ENCODE measurements around the gene IKZF3. TPM values are rescaled to one million over a fixed set of nuclear protein-coding genes. Genes with fewer than 3 reads are reported as not detected.

The IKZF3 gene
- total RNA-seq, 1 donor from 2014 or later: 0.39 TPM

DNA sequence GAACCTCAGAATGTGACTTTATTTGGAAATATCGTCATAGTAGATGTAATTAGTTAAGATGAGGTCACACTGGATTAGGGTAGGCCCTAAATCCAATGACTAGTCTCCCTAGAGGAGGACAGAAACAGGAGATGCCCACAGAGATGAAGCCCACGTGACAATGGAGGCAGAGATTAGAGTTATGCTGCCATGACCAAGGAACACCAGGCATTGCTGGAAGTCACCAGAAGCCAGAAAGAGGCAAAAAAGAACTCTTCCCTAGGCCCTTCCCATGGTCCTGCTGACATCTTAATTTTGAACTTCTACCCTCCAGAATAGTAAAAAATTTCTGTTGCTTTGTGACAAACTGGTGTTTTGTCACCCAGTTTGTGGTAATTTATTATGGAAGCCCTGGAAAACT is 49.6 kb downstream of the IKZF3 start:
- no peak for DNase-seq

DNA sequence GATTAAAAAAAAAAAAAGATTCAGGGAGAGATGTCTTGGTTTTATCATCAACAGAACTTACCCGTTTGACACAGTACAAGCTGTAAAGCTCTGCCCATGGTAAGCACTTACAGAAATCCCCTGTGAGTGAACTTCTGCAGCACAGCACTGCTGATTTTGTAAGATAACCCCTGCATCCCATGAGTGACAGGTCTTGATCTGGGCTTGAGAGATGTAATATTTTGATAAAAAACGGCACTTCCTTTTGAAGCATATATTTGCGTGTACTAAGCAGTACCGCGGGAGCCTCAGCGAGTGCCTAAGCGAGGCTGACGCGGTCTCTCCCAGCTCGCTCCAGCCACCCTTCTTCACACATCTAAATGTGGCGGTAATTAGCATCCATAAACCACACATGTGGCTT is 50.5 kb downstream of the IKZF3 start:
- no peak for DNase-seq

DNA sequence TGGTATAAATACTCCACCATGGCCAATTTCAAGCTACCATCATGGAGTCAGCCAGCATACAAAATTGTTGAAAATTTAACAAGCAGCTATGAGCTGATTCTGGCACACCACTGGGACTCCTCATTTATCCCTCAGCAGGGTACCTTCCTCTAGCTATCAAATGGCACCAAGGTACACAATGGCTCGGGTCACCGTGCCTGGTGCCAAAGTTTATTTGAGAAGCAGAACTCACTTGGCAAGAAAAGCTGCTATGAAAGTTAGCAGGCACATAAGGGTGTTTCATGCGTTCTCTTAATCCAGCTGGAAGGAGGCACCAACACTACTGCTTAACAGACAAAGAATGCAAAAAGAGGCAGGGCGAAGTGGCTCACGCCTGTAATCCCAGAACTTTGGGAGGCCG is 51.6 kb downstream of the IKZF3 start:
- DNase-seq: no peak

DNA sequence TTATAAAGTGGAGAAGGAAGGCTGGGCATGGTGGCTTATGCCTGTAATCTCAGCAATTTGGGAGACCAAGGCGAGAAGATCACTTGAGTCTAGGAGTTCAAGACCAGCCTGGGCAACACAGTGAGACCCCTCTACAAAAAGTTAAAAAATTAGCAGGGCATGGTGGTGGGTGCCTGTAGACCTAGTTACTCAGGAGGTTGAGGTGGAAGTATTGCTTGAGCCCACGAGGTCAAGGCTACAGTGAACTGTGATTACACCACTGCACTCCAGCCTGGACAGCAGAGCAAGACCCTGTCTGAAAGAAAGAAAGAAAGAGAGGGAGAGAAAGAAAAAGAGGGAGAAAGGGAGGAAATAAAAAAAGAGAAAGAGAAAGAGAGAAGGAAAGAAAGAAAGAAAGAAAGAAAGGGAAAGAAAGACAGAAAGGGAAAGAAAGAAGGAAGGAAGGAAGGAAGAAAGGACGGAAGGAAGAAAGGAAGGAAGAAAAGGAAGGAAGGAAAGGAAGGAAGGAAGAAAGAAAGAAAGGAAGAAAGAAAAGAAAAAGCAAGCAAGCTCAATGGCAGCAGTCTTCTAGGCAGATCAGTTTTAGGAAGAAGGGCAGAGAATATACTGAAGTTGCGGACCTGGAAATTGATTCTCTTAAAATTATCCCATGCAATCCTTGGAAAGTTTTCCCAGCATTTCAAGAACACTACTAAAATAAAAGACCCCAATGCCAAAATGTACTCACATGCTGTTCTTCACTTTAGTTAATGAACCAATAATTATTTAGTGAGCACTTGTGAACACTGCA is 53.0 kb downstream of the IKZF3 start:
- no peak for DNase-seq

DNA sequence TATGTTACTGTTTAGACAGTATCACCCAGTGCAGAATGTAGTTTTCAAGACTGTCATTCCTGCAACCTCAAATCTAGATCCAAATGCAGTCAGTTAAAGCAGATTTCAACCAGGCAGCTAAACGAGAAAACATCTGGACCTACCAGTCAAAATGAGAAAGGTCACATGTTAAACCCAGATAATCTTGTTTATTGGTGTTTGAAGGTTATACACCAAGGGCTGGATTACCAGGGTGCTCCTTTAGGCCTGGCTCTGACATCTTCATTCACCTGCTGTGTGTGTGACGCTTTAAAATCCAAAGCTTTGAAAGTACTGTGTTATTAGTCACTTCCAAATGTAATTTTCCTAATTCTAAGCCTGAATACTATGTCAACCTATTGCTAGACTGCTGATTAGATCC is 54.9 kb downstream of the IKZF3 start:
- no peak for DNase-seq

DNA sequence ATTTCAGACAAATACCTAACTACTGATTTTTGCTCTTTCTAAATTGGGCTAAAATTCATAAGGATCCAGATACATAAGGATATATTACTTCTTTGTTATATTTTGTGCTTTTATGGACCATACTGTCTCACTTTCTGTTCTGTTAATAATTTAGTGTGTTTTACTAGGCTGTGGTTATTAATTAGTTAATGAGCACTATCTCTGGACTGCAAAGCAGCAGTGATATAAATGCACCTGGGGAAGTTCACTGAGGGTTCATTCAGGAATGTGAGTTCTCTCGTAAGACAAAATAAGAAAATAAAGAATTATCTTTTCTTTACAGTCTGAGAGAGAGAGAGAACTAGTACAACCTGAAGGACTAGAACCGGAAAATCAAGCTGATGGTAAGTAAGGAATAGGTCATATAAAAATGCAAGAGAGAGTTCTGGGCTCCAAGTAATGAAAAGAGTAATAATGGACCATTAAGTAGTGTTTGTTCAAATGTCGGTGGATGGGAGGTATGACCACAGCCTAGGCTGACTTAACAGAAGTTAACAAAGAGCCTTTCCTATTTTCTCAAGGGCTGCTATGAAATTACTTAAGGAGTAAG is 55.6 kb downstream of the IKZF3 start:
- DNase-seq: no peak

DNA sequence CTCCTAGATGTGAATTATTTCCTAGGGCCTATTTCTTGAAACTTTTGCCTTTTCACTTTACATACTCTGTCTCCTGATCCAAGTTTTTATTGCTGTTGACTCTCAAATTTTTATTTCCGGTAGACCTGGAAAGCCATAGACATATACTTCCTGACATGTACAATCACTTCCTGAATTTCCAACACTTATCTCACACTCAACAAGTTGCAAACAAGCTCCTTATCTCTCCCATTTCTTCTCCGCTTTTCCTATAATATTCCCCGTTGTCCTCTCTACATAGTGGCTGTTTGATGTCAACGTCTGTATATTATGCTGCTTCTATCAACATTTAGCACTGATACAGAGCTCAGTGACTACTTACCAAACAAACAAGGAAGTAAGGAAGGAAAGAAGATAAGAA is 59.3 kb downstream of the IKZF3 start:
- DNase-seq: no peak

DNA sequence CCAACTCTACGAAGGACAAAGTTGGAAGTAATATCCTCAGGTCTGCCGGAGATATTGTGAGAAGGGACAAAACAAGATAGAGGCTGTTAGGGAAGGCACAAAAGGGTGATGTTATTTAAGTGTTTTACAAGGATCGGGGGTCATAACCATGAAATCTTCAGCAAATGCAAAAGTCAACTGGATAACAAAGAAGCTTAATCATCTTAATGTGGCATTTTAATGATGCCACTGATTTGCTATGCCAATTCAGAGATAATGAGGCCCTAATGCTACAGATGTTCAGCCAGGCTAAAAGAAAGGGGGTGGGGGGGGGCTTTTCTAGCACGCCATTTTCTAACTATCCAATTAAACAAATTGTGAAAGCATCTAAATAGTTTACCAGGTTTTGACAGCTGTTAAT is 63.1 kb downstream of the IKZF3 start:
- DNase-seq: no peak

DNA sequence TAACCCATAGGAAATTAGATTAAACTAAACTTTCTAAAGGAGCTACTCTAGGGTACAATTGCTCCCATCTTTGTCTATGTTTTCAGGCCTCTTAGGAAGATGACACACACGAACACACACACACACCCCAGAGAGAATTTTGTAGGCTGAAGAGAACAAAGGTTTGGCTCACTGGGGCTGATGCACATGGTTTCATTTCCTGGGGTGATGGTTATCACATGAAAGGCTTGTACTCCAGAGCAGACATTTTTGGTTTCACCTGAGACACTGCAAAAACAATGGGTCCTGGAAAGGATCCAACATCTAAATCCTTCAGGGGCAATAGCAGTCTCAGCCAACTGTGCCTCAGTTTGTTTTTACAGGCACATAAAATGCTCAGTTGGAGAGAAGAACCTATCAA is 63.6 kb downstream of the IKZF3 start:
- DNase-seq: no peak

DNA sequence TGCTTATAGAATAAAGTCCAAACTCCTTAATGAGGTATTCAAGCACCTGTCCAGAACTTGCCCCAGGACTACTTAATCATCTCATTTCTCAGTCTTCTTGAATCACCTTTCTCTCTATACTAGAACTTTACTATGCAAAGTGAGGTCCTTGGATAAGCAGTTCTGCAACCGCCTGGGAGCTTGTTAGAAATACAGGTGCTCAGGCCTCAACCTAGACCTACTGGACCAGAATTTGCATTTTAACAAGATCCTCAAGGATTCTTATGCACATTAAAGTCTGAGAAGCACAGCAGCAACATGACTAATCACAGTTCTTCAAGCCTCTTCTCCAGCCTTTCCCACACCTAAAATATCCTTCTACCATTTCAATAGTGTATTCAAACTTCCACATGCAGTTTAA is 64.7 kb downstream of the IKZF3 start:
- DNase-seq: no peak

DNA sequence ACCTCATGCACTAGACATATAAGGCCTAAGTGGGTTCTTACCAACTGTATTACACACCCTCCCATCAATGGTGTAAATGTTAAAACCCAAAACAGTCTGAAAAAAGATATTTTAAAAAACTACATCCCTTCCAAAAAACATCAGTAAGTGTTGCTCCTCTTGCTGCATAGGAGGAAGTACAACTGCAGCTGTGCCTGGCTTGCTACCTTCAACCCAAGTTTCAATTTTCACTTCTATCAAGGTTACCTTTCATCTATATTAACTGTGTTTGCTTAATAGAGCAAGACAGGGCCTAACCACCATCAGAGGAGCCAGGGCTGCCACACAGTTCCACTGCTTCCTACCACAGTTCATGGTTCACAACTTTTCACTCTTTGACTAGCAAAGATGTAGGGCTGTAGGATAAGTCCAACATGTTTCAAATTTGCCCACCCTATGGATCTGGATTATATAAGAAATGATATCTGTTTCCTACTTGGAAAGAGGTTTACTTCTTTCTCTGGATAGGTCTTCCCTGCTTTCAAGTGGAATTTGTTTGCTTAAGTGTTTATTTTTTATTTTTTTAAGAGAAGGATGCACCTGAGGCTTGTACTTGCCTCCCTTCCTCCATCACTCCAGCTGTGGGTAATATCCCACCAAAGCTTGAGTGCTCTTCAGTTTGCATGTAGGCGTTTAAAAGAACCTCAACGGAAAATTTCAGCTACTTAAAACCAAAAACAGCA is 69.7 kb downstream of the IKZF3 start:
- DNase-seq: no peak

DNA sequence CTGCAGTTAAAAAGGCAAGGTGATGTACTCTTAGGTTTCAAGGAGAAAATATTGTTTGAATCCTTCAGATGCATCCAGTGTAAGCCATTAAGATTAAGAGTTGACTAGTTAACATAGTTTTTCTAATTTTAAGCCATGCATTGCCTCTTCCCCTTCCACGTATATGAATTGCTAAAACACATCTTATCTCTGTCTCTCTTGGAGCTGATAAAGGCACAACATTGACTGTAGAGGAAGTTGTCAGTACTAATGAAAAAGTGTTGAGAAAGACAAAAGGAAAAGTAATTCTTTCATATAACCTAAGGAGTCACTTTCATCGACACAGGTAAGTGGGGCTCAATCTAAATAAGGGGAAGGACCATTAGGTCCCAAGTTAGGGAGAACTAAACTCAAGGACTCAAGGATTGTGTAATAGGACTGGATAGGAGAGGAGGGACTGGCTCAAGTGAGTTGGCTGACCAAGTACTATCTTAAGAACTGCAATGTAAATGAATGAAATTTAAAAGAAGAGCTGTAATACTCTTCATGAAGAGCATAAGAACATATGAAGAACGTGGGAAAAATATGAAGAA is 70.7 kb downstream of the IKZF3 start:
- DNase-seq: no peak

DNA sequence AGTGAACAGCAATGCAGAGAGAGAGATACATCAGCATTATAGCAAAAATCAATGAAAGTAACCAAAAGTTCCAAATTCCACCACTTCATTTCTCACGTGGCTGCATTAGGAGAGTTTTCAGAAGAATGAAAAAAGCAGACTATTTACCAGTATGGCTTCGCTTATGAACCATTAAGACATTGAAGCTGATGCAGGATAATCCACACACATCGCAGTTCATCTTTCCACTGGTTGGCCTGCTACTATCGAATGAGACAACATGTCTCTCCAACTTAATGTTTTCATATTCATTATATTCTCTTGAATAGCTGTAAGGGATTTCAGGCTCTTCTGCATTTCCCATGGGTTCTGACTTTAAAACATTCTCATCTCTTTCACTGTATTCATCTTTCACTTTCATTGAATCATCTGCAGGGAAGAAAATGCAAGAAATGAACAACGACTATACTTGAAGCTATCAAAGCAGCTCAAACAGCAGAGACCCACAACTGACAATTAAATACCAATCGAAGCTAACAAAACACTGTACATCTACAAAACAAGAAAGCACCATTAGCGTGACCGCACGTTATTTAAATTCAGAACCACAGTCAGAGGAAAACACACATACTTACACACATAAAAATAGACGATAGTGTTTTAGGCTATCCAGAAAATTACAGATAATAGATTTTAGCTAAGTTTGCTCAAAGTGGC is 71.4 kb downstream of the IKZF3 start:
- no peak for DNase-seq

DNA sequence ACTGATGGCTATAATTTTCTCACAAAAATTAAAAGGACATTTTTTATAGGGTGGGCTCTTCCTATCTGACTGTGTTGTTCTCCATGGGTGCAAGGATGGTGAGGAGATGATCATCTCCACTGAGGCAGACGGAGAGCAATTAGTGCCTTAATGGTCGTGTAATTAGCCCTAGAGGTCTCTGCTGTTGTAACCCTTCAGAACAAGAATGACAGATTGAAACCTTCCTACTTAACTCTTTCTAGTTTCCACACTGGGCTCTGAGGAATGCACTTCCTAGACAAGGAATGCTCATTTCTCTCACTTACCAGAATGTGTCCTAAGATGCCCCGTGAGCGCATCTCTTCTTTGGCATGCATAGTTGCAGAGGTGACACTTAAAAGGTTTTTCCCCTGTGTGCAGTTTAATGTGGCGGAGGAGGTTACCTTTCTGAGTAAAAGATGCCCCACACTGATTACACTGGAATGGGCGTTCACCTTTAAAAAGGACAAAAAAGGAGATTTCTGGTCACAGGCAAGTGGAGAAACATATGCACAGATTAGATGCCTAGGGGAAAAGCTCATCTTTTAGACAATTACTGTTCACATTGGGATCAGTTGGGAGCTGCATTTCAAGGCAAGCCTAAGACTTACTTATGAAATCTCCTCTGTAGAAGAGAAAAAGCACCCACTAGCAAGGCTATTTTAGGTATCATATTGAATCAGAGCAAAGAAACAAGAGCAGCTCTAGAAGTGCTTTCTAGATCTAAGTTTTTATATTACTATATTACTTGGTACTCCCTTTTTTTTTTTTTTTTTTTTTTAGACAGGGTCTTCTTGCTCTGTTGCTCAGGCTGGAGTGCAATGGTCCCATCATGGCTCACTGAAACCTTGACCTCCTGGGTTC is 72.8 kb downstream of the IKZF3 start:
- no peak for DNase-seq

DNA sequence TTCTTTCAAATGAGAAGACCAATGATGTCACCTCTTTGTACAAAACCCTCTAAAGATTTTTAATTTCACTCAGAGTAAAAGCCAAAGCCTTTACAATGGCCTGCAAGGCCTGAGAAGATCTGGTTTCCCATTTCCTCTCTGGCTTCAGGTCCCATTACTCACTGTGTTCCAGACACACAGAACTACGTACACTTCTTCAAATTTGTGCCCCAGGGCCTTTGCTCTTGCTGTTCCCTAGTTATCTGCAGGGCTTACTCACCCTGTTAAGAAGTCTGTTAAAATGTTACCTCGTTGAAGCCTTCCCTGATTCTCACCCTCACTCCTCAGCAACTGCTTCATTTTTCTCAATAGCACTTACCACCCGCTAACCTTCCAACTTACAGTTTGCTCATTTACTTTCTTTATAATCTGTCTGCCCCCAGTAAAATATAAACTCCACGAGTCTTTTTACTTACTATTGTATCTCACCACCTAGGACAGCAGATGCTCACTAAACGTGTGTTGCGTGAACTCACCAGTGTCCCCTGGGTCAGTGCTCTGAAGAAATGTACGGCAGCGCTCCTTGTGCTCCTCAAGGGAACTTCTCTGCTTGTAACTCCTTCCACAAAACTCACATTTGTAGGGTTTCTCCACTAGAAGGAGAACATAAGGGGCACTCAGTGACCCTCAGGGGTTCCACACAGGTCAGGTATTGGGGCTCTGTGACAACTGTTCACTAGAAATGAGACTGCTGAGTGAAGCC is 76.2 kb downstream of the IKZF3 start:
- DNase-seq: no peak

DNA sequence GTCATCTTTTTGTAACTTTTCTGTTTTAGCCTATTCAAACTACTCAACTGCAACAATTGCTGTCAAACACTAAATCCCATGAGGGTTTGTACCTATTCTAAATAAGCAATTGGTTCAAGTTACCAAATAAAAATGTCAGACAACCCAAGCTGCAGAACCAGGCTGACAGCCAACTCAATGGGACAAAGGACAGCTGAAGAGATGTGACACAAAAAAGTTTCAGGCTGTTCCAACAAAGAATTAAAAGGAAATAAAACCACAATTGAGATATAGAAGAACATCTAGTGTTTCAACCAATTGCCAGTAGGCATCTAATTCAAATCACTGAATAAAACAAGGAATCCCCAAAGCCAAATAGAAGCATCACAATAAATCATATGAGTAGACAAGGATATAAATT is 77.1 kb downstream of the IKZF3 start:
- no peak for DNase-seq

DNA sequence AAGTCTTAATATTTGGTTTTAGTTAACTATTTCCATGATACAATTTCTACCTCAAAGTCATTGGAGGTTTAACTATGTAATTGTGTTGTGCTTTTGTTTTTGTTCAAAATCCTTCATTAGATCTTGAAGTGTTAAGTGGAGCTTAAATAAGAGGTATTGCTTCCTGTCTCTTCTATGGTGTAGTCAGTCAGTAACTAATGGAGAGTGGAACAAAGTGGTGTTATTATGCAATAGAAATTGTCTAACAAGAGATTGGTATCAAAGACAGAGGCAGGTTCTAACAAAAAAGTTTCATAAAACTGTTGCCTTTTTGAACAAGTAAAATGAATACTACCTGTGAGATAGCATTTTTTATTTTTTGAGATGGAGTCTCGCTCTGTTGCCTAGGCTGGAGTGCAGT is 81.1 kb downstream of the IKZF3 start:
- no peak for DNase-seq

DNA sequence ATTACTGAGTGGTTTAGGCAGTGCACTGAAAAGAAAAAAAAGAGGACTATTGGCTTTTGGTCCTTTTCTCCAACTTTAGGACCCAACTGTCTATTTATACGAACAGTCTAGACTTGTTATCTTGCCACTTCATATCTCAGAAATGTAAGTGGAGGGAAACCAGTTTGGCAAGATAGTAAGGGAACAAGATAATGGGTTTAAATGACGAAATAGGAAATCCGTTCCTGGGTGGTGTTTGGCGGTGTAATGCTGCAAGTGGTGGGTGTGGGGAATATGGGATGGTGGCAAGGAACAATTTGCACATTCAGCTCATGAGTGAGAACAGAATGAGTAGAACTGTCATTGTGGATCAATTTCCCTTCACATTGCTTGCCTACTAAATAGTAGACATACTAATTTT is 81.6 kb downstream of the IKZF3 start:
- DNase-seq: peak; percentile 39

DNA sequence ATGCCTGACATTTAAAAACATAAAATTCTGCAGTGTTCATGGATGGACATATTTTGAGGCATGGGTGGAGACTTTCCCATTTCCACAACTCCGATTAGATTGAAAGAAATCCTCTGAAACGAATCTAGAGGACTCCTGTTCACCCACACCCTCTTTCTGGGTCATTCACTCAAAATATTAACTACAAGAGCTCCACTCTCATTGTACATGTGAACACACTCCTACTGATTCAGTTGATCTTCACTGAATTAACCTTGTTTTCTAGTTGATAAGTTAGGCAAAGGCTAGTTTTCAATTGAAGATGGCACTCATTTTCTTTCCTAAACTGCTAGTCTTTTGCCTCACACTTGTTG is 82.3 kb downstream of the IKZF3 start:
- no peak for DNase-seq

DNA sequence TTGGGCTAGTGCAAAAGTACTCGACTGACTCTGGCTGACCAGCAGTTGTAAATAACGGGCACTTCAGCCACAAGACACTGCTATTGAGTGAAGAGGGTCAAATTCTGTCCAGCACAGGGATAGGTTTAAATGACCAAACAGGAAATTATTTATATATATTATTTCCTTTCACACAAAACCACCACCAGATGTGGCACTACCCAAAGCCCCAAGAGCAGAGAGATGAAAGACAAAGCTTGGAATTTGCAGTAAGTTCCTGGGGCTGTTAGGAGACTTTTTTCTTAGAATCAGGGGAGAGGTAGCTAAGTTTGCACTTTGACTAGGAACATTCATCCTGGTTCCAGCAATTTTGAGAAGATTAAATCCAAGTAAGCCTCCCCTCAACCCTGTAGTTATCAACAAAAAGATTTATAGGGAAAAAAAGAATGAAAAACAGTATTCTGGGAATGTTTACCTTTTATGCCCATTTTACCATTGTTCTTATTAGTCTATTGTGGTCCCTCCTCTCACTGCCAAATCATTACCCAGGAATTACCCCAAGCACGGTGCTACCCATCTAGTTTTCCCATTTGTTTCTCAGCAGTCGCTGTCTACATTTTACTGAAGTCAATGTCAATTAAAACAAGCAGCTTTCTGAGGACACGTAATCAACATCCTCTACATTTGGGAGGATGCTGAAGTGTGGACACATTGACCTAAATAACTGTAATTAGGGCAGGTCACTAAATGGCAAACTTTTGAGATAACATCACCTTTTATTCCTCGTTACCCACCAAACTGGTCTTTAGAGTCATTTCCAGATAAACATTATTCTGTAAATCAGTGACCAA is 82.9 kb downstream of the IKZF3 start:
- no peak for DNase-seq

Data from skin of body (tissue), 2 donors.